GM19455 (cell line): ENCODE measurements around the gene HBE1.

ENCODE experiments used
- ATAC-seq: cut with Tn5 transposase; IDR thresholded peaks from one replicate; pipeline ENCODE4 v1.9.1; 2021; ENCODE audit not compliant: unreplicated experiment

The HBE1 gene

DNA sequence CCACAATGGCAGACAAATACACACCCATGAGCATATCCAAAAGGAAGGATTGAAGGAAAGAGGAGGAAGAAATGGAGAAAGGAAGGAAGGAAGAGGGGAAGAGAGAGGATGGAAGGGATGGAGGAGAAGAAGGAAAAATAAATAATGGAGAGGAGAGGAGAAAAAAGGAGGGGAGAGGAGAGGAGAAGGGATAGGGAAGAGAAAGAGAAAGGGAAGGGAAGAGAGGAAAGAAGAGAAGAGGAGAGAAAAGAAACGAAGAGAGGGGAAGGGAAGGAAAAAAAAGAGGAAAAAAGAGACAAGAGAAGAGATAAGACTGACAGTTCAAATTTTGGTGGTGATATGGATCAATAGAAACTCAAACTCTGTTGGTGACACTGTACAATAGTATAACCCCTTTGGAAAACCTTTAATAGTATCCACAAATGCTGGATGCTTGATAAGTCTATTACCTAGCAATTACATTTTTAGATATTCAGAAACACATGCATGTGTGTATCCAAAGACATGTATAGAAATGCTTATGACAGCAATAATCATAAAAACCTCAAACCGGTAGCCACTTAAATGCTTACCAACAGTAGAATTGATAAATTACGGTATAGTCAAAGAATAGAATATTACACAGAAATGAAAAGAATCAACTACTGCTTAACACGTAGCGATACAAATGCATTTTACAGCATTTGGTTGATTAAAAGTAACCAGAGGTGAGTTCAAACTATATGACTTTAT lies 34.2 kb downstream of the HBE1 start:
- no peak for ATAC-seq

DNA sequence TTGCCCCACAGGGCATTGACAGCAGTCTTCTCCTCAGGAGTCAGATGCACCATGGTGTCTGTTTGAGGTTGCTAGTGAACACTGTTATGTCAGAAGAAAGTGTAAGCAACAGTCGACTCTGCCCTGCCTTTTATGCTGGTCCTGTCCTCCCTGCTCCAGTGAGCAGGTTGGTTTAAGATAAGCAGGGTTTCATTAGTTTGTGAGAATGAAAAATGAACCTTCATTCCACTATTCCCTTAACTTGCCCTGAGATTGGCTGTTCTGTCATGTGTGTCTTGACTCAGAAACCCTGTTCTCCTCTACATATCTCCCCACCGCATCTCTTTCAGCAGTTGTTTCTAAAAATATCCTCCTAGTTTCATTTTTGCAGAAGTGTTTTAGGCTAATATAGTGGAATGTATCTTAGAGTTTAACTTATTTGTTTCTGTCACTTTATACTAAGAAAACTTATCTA lies 35.3 kb downstream of the HBE1 start, which contains the start of gene HBD:
Gene HBD (minus strand): TSS at position 103 of the 454 bp plus-strand sequence. CDS start 50 bp downstream, at position 53.
- no peak for ATAC-seq

DNA sequence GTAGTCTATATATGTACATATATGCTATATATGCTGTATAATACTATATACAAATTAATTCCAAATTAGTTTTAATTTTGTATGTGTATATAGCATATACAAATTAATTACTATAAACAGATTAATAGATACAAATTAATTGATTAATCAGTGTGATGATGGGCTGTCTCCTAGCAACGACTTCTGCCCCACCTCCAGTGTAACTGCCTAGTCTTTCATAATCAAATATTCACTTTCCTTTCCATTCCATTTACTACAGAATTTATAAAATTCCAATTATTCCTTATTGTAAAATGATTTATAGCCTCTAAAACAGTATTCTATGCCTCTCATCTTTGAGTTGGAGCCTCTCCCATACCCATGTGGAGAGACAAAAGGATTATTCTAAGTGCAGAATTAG lies 36.4 kb downstream of the HBE1 start:
- no peak for ATAC-seq

DNA sequence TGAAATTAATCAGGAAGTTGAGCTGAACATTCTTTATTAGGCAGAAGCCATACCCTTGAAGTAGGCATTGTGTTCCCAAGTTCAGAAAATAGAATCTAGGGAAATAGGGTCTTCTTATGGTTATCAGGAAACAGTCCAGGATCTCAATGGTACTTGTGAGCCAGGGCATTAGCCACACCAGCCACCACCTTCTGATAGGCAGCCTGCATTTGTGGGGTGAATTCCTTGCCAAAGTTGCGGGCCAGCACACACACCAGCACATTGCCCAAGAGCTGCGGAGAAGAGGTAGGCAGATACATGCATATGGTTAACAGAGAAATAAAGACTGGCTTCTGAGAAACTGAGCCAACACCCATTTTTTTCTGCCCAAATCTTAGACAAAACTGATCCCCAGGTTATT lies 36.9 kb downstream of the HBE1 start:
- no peak for ATAC-seq

- no peak for ATAC-seq
Observed at GRCh38 chr11:5232176-5232575, 37.6 kb downstream of the HBE1 start.

DNA sequence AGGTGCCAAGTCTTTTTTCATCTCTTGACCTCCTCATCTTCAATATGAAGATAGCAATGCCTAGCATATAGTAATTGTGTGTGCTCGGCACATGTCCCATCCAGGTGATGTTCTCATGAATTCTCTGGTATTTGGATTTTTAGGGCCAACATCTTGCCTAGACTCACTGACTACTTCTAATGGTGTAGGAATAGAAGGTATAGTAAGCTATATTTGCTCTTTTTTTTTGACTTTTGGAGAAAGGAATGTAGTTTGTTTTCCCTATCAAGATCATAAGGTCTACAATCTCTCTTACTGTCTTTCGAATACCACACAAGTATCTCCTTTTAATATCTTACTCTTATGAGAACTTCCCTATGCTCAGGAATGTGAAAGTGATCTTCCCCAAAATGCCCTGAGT lies 38.6 kb downstream of the HBE1 start:
- no peak for ATAC-seq

DNA sequence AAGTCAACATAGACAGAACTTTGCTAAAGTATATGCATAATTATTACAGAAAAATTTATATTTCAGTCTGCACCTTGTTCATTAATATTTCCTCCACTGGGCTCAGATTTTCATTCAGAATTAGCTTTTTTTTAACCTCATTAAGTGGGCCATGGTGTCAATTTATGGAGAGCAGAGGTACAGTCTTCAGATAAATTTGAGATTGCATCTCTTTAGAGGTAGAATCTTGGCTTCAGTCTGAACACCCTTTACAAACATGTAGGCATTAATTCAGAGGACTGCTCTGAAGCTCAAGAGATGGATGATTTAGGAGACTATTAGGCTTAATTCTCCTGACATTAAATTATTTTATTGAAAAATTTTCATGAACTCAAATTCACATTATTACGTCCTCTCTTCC lies 39.5 kb downstream of the HBE1 start:
- no peak for ATAC-seq

- no peak for ATAC-seq
Observed at GRCh38 chr11:5229796-5230195, 39.9 kb downstream of the HBE1 start.

GRCh38 chr11:5229356-5229755 lies 40.4 kb downstream of the HBE1 start:
- no peak for ATAC-seq

DNA sequence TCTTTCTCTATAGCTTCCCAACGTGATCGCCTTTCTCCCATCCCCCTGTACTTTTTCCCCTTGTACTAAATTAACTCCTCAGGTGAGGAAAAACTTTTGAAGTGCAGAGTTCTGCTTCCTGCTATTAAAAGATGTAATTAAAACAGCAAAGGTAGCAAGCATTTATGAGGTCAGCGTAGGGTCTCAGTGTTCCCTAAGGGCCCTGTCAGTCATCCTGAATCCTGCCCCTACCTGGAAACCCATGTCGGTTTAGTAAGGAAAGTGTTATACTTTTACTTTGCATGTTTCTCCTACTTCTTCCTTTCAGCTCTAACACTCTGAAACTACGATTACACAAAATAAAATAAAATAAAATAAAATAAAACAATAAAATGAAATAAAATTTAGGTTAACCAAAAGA lies 41.6 kb downstream of the HBE1 start:
- ATAC-seq, result no peak

GRCh38 chr11:5227681-5228080 lies 42.1 kb downstream of the HBE1 start:
- no peak for ATAC-seq

DNA sequence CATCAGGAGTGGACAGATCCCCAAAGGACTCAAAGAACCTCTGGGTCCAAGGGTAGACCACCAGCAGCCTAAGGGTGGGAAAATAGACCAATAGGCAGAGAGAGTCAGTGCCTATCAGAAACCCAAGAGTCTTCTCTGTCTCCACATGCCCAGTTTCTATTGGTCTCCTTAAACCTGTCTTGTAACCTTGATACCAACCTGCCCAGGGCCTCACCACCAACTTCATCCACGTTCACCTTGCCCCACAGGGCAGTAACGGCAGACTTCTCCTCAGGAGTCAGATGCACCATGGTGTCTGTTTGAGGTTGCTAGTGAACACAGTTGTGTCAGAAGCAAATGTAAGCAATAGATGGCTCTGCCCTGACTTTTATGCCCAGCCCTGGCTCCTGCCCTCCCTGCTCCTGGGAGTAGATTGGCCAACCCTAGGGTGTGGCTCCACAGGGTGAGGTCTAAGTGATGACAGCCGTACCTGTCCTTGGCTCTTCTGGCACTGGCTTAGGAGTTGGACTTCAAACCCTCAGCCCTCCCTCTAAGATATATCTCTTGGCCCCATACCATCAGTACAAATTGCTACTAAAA lies 42.9 kb downstream of the HBE1 start, which contains the start of gene HBB:
Gene HBB (minus strand): TSS at position 340 of the 579 bp plus-strand sequence. CDS start 50 bp downstream, at position 290.
- no peak for ATAC-seq

GRCh38 chr11:5225480-5225871 lies 44.3 kb downstream of the HBE1 start:
- no peak for ATAC-seq

- no peak for ATAC-seq
Observed at GRCh38 chr11:5224538-5225479, 44.9 kb downstream of the HBE1 start.

DNA sequence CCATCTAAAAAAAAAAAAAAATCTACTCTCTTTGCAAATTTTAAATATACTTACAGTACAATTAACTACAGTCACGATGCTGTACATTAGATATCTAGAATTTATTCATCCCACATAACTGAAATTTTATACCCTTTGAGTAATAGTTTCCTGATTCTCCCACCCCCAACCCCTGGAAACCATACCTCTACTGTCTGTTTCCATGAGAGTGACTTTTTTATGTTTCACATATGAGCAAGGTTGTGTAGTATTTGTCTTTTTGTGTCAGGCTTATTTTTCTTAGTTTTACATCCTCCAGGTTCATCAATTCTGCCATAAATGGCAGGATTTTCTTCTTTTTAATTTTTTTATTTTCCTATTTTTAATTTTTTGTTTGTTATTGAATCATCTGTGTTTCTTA lies 46.1 kb downstream of the HBE1 start:
- no peak for ATAC-seq

GRCh38 chr11:5223146-5223545 lies 46.6 kb downstream of the HBE1 start:
- no peak for ATAC-seq
